Measurements from ENCODE around the gene CLVS2.

Gene CLVS2

GRCh38 chr6:123053602-123054225 lies 57.7 kb downstream of the CLVS2 start:
- H3K4me1 ChIP-seq (ENCODE audit: control insufficient read depth, low read depth, low read length) = no peaks in the 10 kb centered on the region
- no CpG with 5 or more reads among the region's 8 CpGs for WGBS (ENCODE audit: extremely low coverage, insufficient coverage, low lambda C conversion rate)
- no peaks in the 10 kb centered on the region for H3K79me2 ChIP-seq (ENCODE audit: control insufficient read depth, insufficient read depth, low read length)

GRCh38 chr6:123055256-123055655 lies 59.2 kb downstream of the CLVS2 start:
- H2BK5ac ChIP-seq (ENCODE audit: low read length) = no peak overlapping the region
- H2AK5ac ChIP-seq (ENCODE audit: low read length) = no peak overlapping the region
- H4K8ac ChIP-seq (ENCODE audit: low read depth, low read length) = no peak overlapping the region
- no peak overlapping the region for H3K18ac ChIP-seq (ENCODE audit: low read length)
- H3K4me1 ChIP-seq (ENCODE audit: control insufficient read depth, low read depth, low read length) = no peaks in the 10 kb centered on the region
- DNase-seq = no peak
- H3K79me2 ChIP-seq (ENCODE audit: control insufficient read depth, insufficient read depth, low read length) = no peaks in the 10 kb centered on the region
- H3K27me3 ChIP-seq (ENCODE audit: insufficient read depth, low read length, poor library complexity) = no peaks in the 10 kb centered on the region
- no peak overlapping the region for H2BK120ac ChIP-seq (ENCODE audit: low read depth, low read length)
- no peak overlapping the region for H3K23ac ChIP-seq (ENCODE audit: low read length)
- no peaks in the 10 kb centered on the region for H3K79me1 ChIP-seq (ENCODE audit: low read length)
- no CpG with 5 or more reads among the region's 1 CpG for WGBS (ENCODE audit: extremely low coverage, insufficient coverage, low lambda C conversion rate)
- H2BK15ac ChIP-seq (replicated peaks; ENCODE audit: low read depth) = no peak overlapping the region
- no peak overlapping the region for H3K4me3 ChIP-seq (ENCODE audit: low read length)
- H3K9ac ChIP-seq (ENCODE audit: low read length) = no peak overlapping the region
- no peak overlapping the region for H3K4me2 ChIP-seq (ENCODE audit: low read length)
- H3K4ac ChIP-seq (ENCODE audit: low read depth, low read length) = no peak overlapping the region
- H3K56ac ChIP-seq (ENCODE audit: low read length) = no peak overlapping the region
- no peaks in the 10 kb centered on the region for H3K36me3 ChIP-seq (ENCODE audit: control insufficient read depth, insufficient read depth, low read length)
- no peak overlapping the region for H3K27ac ChIP-seq (ENCODE audit: low read depth, low read length)
- no peak overlapping the region for H4K5ac ChIP-seq (ENCODE audit: low read length)

More at GRCh38 chr6:123053602-123054225, 57.7 kb downstream of the CLVS2 start:
- no peak overlapping the region for H2BK120ac ChIP-seq (ENCODE audit: low read depth, low read length)
- H2AK5ac ChIP-seq (ENCODE audit: low read length) = no peak overlapping the region
- H3K79me1 ChIP-seq (ENCODE audit: low read length) = no peaks in the 10 kb centered on the region
- H3K56ac ChIP-seq (ENCODE audit: low read length) = no peak overlapping the region
- no peaks in the 10 kb centered on the region for H3K36me3 ChIP-seq (ENCODE audit: control insufficient read depth, insufficient read depth, low read length)
- no peak overlapping the region for H3K18ac ChIP-seq (ENCODE audit: low read length)
- no peak overlapping the region for H4K5ac ChIP-seq (ENCODE audit: low read length)
- no peak overlapping the region for H4K8ac ChIP-seq (ENCODE audit: low read depth, low read length)
- H3K9ac ChIP-seq (ENCODE audit: low read length) = no peak overlapping the region
- H3K4ac ChIP-seq (ENCODE audit: low read depth, low read length) = no peak overlapping the region
- no peak overlapping the region for H3K27ac ChIP-seq (ENCODE audit: low read depth, low read length)
- no peak overlapping the region for H3K23ac ChIP-seq (ENCODE audit: low read length)
- H3K27me3 ChIP-seq (ENCODE audit: insufficient read depth, low read length, poor library complexity) = no peaks in the 10 kb centered on the region
- no peak overlapping the region for H3K4me2 ChIP-seq (ENCODE audit: low read length)
- H2BK15ac ChIP-seq (replicated peaks; ENCODE audit: low read depth) = no peak overlapping the region
- no peak overlapping the region for H2BK5ac ChIP-seq (ENCODE audit: low read length)
- DNase-seq = no peak
- no peak overlapping the region for H3K4me3 ChIP-seq (ENCODE audit: low read length)

GRCh38 chr6:123062670-123063069 lies 66.6 kb downstream of the CLVS2 start:
- DNase-seq = peak; percentile 26
- no CpG with 5 or more reads among the region's 1 CpG for WGBS (ENCODE audit: extremely low coverage, insufficient coverage, low lambda C conversion rate)
- Histone ChIP-seq H3K4me1 (ENCODE audit: control insufficient read depth, low read depth, low read length) (no peaks in the 10 kb centered on the region), H3K79me1 (ENCODE audit: low read length) (no peaks in the 10 kb centered on the region), H2AK5ac (ENCODE audit: low read length) (no peak overlapping the region), H3K9ac (ENCODE audit: low read length) (no peak overlapping the region), H3K36me3 (ENCODE audit: control insufficient read depth, insufficient read depth, low read length) (no peaks in the 10 kb centered on the region), H3K4me3 (ENCODE audit: low read length) (no peak overlapping the region), H3K4me2 (ENCODE audit: low read length) (no peak overlapping the region), H4K5ac (ENCODE audit: low read length) (no peak overlapping the region), H4K8ac (ENCODE audit: low read depth, low read length) (no peak overlapping the region), H3K4ac (ENCODE audit: low read depth, low read length) (no peak overlapping the region), H3K56ac (ENCODE audit: low read length) (no peak overlapping the region), H3K27me3 (ENCODE audit: insufficient read depth, low read length, poor library complexity) (no peaks in the 10 kb centered on the region), H3K18ac (ENCODE audit: low read length) (no peak overlapping the region), H3K79me2 (ENCODE audit: control insufficient read depth, insufficient read depth, low read length) (no peaks in the 10 kb centered on the region), H2BK5ac (ENCODE audit: low read length) (no peak overlapping the region), H2BK15ac (replicated peaks; ENCODE audit: low read depth) (no peak overlapping the region), H3K23ac (ENCODE audit: low read length) (no peak overlapping the region), H3K27ac (ENCODE audit: low read depth, low read length) (no peak overlapping the region), H2BK120ac (ENCODE audit: low read depth, low read length) (no peak overlapping the region)

- Histone ChIP-seq H2BK5ac (ENCODE audit: low read length) (no peak overlapping the region), H3K23ac (ENCODE audit: low read length) (no peak overlapping the region), H3K4me3 (ENCODE audit: low read length) (no peak overlapping the region), H2AK5ac (ENCODE audit: low read length) (no peak overlapping the region), H3K4me2 (ENCODE audit: low read length) (no peak overlapping the region), H3K18ac (ENCODE audit: low read length) (no peak overlapping the region), H3K56ac (ENCODE audit: low read length) (no peak overlapping the region), H3K9ac (ENCODE audit: low read length) (no peak overlapping the region), H3K79me1 (ENCODE audit: low read length) (no peaks in the 10 kb centered on the region), H3K4me1 (ENCODE audit: control insufficient read depth, low read depth, low read length) (no peaks in the 10 kb centered on the region), H3K4ac (ENCODE audit: low read depth, low read length) (no peak overlapping the region), H3K27ac (ENCODE audit: low read depth, low read length) (no peak overlapping the region), H2BK120ac (ENCODE audit: low read depth, low read length) (no peak overlapping the region), H4K5ac (ENCODE audit: low read length) (no peak overlapping the region), H3K27me3 (ENCODE audit: insufficient read depth, low read length, poor library complexity) (no peaks in the 10 kb centered on the region), H3K79me2 (ENCODE audit: control insufficient read depth, insufficient read depth, low read length) (no peaks in the 10 kb centered on the region), H3K36me3 (ENCODE audit: control insufficient read depth, insufficient read depth, low read length) (no peaks in the 10 kb centered on the region), H2BK15ac (replicated peaks; ENCODE audit: low read depth) (no peak overlapping the region), H4K8ac (ENCODE audit: low read depth, low read length) (no peak overlapping the region)
- DNase-seq = no peak
- WGBS (ENCODE audit: extremely low coverage, insufficient coverage, low lambda C conversion rate) = no CpG with 5 or more reads among the region's 2 CpGs
Observed at GRCh38 chr6:123064038-123064437, 68.0 kb downstream of the CLVS2 start.

GRCh38 chr6:123074616-123075015 lies 78.6 kb downstream of the CLVS2 start:
- H3K18ac ChIP-seq (ENCODE audit: low read length) = no peak overlapping the region
- H3K27me3 ChIP-seq (ENCODE audit: insufficient read depth, low read length, poor library complexity) = no peaks in the 10 kb centered on the region
- no peaks in the 10 kb centered on the region for H3K79me2 ChIP-seq (ENCODE audit: control insufficient read depth, insufficient read depth, low read length)
- no peak overlapping the region for H2BK15ac ChIP-seq (replicated peaks; ENCODE audit: low read depth)
- no peak overlapping the region for H3K27ac ChIP-seq (ENCODE audit: low read depth, low read length)
- H3K9ac ChIP-seq (ENCODE audit: low read length) = no peak overlapping the region
- no CpG with 5 or more reads among the region's 2 CpGs for WGBS (ENCODE audit: extremely low coverage, insufficient coverage, low lambda C conversion rate)
- no peak overlapping the region for H3K56ac ChIP-seq (ENCODE audit: low read length)
- H3K23ac ChIP-seq (ENCODE audit: low read length) = no peak overlapping the region
- no peak overlapping the region for H2AK5ac ChIP-seq (ENCODE audit: low read length)
- no peak overlapping the region for H2BK120ac ChIP-seq (ENCODE audit: low read depth, low read length)
- no peaks in the 10 kb centered on the region for H3K36me3 ChIP-seq (ENCODE audit: control insufficient read depth, insufficient read depth, low read length)
- H2BK5ac ChIP-seq (ENCODE audit: low read length) = no peak overlapping the region
- H3K4me1 ChIP-seq (ENCODE audit: control insufficient read depth, low read depth, low read length) = no peaks in the 10 kb centered on the region
- H4K8ac ChIP-seq (ENCODE audit: low read depth, low read length) = no peak overlapping the region
- H3K4ac ChIP-seq (ENCODE audit: low read depth, low read length) = no peak overlapping the region
- DNase-seq = no peak
- H3K79me1 ChIP-seq (ENCODE audit: low read length) = no peaks in the 10 kb centered on the region
- H4K5ac ChIP-seq (ENCODE audit: low read length) = no peak overlapping the region
- no peak overlapping the region for H3K4me2 ChIP-seq (ENCODE audit: low read length)
- H3K4me3 ChIP-seq (ENCODE audit: low read length) = no peak overlapping the region

GRCh38 chr6:123085403-123085802 lies 89.4 kb downstream of the CLVS2 start:
- no peaks in the 10 kb centered on the region for H3K27me3 ChIP-seq (ENCODE audit: insufficient read depth, low read length, poor library complexity)
- H3K27ac ChIP-seq (ENCODE audit: low read depth, low read length) = no peak overlapping the region
- no peak overlapping the region for H3K18ac ChIP-seq (ENCODE audit: low read length)
- no peak overlapping the region for H3K4me2 ChIP-seq (ENCODE audit: low read length)
- WGBS (ENCODE audit: extremely low coverage, insufficient coverage, low lambda C conversion rate) = 100% methylated on average over 1 of the region's 5 CpGs
- no peak overlapping the region for H2BK15ac ChIP-seq (replicated peaks; ENCODE audit: low read depth)
- no peaks in the 10 kb centered on the region for H3K36me3 ChIP-seq (ENCODE audit: control insufficient read depth, insufficient read depth, low read length)
- H3K9ac ChIP-seq (ENCODE audit: low read length) = no peak overlapping the region
- no peak overlapping the region for H3K4me3 ChIP-seq (ENCODE audit: low read length)
- no peak overlapping the region for H4K5ac ChIP-seq (ENCODE audit: low read length)
- H3K23ac ChIP-seq (ENCODE audit: low read length) = no peak overlapping the region
- H2BK120ac ChIP-seq (ENCODE audit: low read depth, low read length) = no peak overlapping the region
- no peaks in the 10 kb centered on the region for H3K79me2 ChIP-seq (ENCODE audit: control insufficient read depth, insufficient read depth, low read length)
- no peak overlapping the region for H2BK5ac ChIP-seq (ENCODE audit: low read length)
- no peaks in the 10 kb centered on the region for H3K4me1 ChIP-seq (ENCODE audit: control insufficient read depth, low read depth, low read length)
- H3K4ac ChIP-seq (ENCODE audit: low read depth, low read length) = no peak overlapping the region
- H2AK5ac ChIP-seq (ENCODE audit: low read length) = no peak overlapping the region
- no peak overlapping the region for H4K8ac ChIP-seq (ENCODE audit: low read depth, low read length)
- no peak for DNase-seq
- no peaks in the 10 kb centered on the region for H3K79me1 ChIP-seq (ENCODE audit: low read length)
- no peak overlapping the region for H3K56ac ChIP-seq (ENCODE audit: low read length)

All from mesendoderm (in vitro differentiated cells).